Activated CD4-positive, alpha-beta T cell treated with anti-CD3 and anti-CD28 coated beads, Interleukin-2, amount 50 U/mL, for 1 hour (primary cell): Measurements from ENCODE around the gene CDON.
"Not testable (repeated sequence)": the region's sequence is repeated elsewhere in the genome, so short reads cannot be mapped to it uniquely, and the experiment has no call there.

Source experiments
- DNase-seq: peaks from one replicate; pipeline ENCODE4 v3.0.0-alpha.2; 2020

CDON gene

DNA sequence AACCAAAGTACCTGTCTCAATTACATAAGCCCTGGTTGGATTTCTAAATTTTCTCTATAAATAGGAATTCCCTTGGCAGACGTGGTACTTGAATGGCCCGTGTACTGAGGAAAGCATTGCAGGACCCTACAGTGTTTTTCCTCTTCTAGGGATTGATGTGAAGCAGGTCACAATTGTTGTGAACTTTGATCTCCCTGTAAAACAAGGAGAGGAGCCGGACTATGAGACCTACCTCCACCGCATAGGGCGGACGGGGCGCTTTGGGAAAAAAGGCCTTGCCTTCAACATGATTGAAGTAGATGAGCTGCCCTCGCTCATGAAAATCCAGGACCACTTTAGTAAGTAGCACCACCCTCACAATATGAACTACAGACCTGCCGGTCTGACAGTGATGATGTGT lies 141.6 kb downstream of the CDON start:
- DNase-seq = no peak

DNA sequence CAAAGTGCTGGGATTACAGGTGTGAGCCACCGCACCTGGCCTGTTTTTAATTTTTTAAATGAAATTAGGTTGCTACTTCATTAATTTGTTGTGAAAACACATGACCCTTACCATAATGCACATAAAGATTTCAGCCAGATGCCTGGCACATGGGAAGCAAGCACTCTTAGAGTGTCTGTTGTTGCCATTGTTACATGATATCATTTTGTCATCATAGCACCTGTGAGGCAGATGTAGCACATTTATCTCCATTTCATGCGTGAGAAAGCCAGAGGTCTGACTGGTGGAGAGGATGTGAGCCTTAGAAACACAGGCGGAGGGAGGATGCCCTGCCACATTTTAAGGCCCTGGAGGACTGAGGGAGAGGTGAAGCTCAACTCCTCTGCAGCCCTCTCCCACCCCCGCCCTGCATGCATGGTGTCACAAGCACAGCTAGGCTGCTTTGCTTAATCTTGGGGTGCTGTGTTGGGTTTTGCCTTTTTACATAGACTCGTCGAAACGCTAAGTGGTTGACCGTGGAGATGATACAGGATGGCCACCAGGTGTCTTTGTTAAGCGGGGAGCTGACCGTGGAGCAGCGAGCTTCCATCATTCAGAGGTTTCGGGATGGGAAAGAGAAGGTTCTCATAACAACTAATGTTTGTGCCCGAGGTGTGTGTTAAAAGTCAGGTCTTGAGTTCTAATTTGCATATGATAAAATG lies 144.4 kb downstream of the CDON start:
- DNase-seq = no peak

DNA sequence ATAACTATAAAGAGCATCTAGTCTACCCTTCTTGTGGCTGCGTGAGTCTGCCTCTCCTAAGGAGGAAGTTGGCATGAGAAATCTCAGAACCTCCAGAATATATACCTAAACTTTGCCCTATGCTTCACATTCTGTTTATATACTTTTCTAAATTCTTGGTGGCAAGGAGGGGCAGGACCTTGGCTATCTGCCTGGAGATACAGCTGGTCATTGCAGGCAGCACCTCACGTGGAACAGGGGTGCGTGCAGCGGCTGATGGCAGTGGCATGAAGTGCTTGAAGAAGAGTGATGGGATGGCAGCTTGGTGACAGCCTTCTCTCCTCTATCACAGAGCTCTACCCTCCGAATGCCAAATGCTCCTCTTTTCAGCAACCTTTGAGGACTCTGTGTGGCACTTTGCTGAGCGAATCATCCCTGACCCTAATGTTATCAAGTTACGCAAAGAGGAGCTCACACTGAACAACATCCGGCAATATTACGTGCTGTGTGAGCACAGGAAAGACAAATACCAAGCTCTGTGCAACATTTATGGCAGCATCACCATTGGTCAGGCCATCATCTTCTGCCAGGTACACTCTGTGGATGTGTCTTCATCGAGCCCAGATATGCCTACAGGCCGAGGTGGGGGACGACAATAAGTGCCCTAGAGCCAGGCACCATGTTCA lies 145.9 kb downstream of the CDON start:
- no peak for DNase-seq

DNA sequence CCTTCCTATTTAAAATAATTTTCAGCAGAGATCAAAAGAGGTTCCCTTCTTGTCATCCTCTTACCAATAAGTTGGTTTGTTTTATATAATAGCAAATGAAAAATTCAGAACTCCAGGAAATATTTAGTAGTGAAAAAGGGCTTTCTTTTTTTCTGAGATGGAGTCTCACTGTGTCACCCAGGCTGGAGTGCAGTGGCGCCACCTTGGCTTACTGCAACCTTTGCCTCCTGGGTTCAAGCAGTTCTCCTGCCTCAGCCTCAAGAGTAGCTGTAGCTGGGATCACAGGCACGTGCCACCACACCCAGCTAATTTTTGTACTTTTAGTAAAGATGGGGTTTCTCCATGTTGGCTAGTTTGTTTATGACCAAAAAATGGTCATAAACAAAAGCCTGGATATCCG lies 148.1 kb downstream of the CDON start:
- not testable (repeated sequence) for DNase-seq

DNA sequence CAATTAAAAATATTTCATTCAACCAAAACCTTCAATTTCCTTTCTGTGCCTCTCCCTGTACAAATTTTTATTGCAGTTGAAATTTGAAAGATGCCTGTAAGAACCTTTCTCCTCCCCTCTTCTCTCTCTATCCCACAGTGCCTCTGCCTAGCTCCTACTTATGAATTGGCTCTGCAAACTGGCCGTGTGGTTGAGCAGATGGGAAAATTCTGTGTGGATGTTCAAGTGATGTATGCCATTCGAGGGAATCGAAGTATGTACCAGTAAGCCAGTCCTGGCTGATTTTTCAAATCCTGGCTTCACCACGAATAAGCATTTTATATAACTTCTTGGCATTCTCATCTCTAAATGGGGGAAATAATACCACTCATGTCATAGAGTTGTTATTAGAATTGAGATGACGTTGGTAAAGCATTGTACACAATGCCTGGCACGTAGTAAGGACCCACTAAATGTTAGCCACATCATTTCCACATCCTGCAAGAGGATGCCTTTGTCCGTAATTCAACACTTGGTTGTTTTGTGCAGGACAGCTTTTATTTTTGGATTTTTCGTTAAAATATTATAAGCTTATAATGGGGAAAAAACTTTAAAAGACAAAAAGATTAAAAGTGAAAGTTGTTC lies 152.3 kb downstream of the CDON start:
- no peak for DNase-seq
